Astrocyte of the spinal cord (primary cell): ENCODE measurements around the gene PRSS36.

Source experiments
- DNase-seq: peaks from one replicate; pipeline ENCODE4 v3.0.0; 2011; ENCODE audit warnings: low read depth, low spot score
- H3K4me3 ChIP-seq: 2 replicates; pipeline ENCODE4 v1.5.1; 2011; ENCODE audit warnings: low read depth, mild to moderate bottlenecking, low read length, moderate library complexity
- CTCF ChIP-seq: IDR thresholded peaks from 2 replicates; pipeline ENCODE4 v1.5.1; 2012; ENCODE audit warnings: low read depth, mild to moderate bottlenecking, low read length, inconsistent platforms
- in situ Hi-C: cut with HindIII; loops from 2 replicates; pipeline ENCODE4 v1.10.0; 2017; ENCODE audit warnings: low sequenced_read_pairs

PRSS36 gene

GRCh38 chr16:31188450-31189411, 38.9 kb upstream of the PRSS36 start:
- TF ChIP-seq CTCF = no peak
- H3K4me3 ChIP-seq = no peak overlapping the region
- in situ Hi-C loops = loop anchor here (25.0 kb wide), 1 partner anchor 274 kb away; the partner anchor contains the start of genes ARMC5 and TGFB1I1
- no peak for DNase-seq

GRCh38 chr16:31187808-31188189, 37.9 kb upstream of the PRSS36 start:
- no peak for DNase-seq

DNA sequence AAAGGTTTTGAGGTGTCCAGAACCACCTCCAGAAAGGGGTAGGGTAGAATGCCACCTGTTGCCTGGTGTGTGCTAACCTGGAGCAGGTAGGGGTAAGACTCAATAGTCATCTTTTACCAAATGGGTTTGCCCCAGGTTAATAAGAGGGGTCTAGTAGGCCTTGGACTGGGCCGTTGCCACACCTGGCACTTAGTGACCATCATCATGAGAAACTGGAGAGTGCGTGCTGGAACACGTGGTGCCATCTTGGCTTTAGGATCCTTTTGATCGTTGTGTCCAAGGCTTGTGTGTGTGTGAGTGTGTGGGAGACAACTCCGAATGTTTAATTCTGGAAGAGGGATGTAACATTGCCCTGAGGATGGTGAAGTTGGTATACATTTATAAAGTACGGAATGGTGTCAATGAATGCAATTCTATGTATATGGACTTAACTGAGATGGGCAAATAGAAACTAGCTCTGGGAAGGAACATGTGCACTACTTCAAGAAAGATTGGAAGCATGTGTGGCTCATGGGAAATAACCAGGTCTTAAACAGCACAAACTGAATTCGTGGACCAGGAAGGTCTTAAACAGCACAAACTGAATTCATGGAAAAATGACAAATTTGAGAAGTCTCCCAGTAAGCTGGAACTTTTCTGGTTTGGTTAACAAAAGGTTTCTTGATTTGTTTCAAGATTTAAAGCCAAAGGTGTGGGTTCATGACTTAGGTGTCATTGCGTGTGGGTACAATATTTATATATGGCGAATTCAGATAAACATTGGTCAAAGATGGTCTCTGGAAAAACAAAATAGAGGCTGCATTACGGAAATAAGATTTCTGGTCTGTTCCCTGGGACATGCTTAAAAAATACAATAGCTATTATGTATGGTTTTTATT, 37.3 kb upstream of the PRSS36 start:
- TF ChIP-seq CTCF = no peak
- no peak for DNase-seq
- in situ Hi-C loops = loop anchor here (25.0 kb wide), 1 partner anchor 275 kb away; the partner anchor contains the start of genes ARMC5 and TGFB1I1
- H3K4me3 ChIP-seq = no peak overlapping the region

More at GRCh38 chr16:31187808-31188189, 37.9 kb upstream of the PRSS36 start:
- TF ChIP-seq CTCF = no peak
- H3K4me3 ChIP-seq = no peak overlapping the region
- in situ Hi-C loops = loop anchor here (25.0 kb wide), 1 partner anchor 275 kb away; the partner anchor contains the start of genes ARMC5 and TGFB1I1

DNA sequence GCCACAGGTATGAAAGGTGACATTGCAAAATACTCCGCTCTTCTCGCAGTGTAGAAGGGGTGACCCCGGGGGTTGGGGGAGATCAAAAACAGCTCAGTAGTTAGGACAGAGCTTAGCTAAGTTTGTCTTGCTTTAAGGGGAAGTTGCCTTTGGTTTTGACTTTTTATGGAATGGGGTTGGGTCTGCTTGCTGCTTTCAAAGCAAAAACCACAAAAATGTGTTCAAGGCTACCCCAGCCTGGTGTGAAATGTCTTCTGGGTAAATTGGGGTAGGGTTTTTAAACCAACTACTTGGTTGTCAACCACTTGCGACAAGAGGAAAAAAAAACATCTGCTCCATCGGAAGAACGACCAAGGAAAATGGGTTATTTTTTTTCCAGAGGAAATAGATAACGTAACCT, 36.3 kb upstream of the PRSS36 start:
- TF ChIP-seq CTCF = no peak
- in situ Hi-C loops = loop anchor here (25.0 kb wide), 1 partner anchor 276 kb away; the partner anchor contains the start of genes ARMC5 and TGFB1I1
- H3K4me3 ChIP-seq = no peak overlapping the region
- DNase-seq = no peak

DNA sequence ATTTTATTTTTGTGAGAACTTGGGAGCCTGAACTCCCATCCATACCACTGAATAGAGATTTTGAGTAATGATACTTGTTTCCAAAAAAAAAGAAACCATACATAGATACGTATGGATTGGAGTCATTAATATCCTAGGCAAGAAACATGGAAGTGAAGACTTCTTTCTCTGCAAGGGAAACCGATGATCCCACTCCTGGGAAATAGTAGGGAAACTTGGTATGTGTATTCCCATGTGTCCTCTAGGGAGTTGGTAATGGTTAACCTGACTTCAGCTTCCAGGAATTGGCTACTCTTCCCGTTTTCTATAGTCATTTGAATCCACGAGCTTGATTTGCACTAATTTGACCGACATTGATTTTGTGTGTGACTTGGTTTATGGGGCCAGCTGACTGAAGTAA, 35.5 kb upstream of the PRSS36 start:
- in situ Hi-C loops = loop anchor here (25.0 kb wide), 1 partner anchor 277 kb away; the partner anchor contains the start of genes ARMC5 and TGFB1I1

More for the DNA sequence above, 35.5 kb upstream of the PRSS36 start:
- TF ChIP-seq CTCF = no peak
- no peak overlapping the region for H3K4me3 ChIP-seq
- DNase-seq = no peak
